Tibial artery (tissue), 4 donors: ENCODE data around the gene ATP8B4.

Experiments used
- DNase-seq, 2 donors: peaks; one replicate each; pipeline ENCODE4 v3.0.0-alpha.2; 2019
- H3K27ac ChIP-seq, 2 donors: fragments of 200-600 bp; sonication (generic) in 1 of 2; 1 replicate in 1 of 2; 2 replicates in 1 of 2; pipeline ENCODE4 v1.5.1; 2018 to 2019; ENCODE audit warnings: mild to moderate bottlenecking in 1 of 2
- H3K27me3 ChIP-seq, 2 donors: fragments of 200-600 bp; sonication (generic) in 1 of 2; one replicate each; pipeline versions ENCODE4 v1.5.1 to v1.6.0; 2016 to 2019
- H3K36me3 ChIP-seq, 3 donors: fragments of 200-600 bp; sonication (generic) in 2 of 3; one replicate each; pipeline ENCODE4 v1.5.1; 2016 to 2019; ENCODE audit warnings: mild to moderate bottlenecking in 2 of 3
- H3K4me1 ChIP-seq, 4 donors: fragments of 200-600 bp; sonication (generic) in 2 of 4; 1 replicate in 3 of 4; 2 replicates in 1 of 4; pipeline ENCODE4 v1.5.1; 2016 to 2019
- H3K4me3 ChIP-seq, 2 donors: fragments of 200-600 bp; sonication (generic) in 1 of 2; 1 replicate in 1 of 2; 2 replicates in 1 of 2; pipeline ENCODE4 v1.5.1; 2018 to 2019; ENCODE audit warnings: mild to moderate bottlenecking in 2 of 2
- H3K9me3 ChIP-seq, 3 donors: fragments of 200-600 bp; sonication (generic) in 1 of 3; one replicate each; pipeline ENCODE4 v1.5.1; 2016 to 2019
- CTCF ChIP-seq, 2 experiments: fragments of 200-600 bp in 1 of 2; fragments of 450-650 bp in 1 of 2; IDR thresholded peaks; one replicate each; pipeline ENCODE4 v1.5.1; 2017 to 2019; ENCODE audit warnings: antibody characterized with exemption in 2 of 2, mild to moderate bottlenecking in 1 of 2, moderate library complexity in 1 of 2
- intact Hi-C: fragments of 100-400 bp; cut with DNase I; formaldehyde crosslinking; loops from one replicate; pipeline ENCODE4 v1.15.0; 2023; ENCODE audit warnings: low total_unique reads

Gene ATP8B4

GRCh38 chr15:49905221-49905620, 213.8 kb downstream of the ATP8B4 start:
- peaks cover 0 to 55% (median 8%) of the 10 kb centered on the region in 4 donors for H3K4me1 ChIP-seq
- H3K4me3 ChIP-seq, result no peak overlapping the region
- no peaks in the 10 kb centered on the region for H3K27me3 ChIP-seq
- H3K9me3 ChIP-seq, result no peaks in the 10 kb centered on the region
- no peak for DNase-seq
- H3K36me3 ChIP-seq, result no peaks in the 10 kb centered on the region
- intact Hi-C loops, result no loop called here
- H3K27ac ChIP-seq, result no peak overlapping the region
- no peak for TF ChIP-seq CTCF (IDR thresholded peaks at IDR 0.05)

- Histone ChIP-seq H3K4me3 (no peak overlapping the region), H3K4me1 (peaks cover 0 to 64% (median 13%) of the 10 kb centered on the region in 4 donors), H3K36me3 (no peaks in the 10 kb centered on the region), H3K27ac (peak overlapping the region; percentile 66 to 68), H3K27me3 (no peaks in the 10 kb centered on the region), H3K9me3 (no peaks in the 10 kb centered on the region)
- no peak for DNase-seq
- intact Hi-C loops, result no loop called here
- no peak for TF ChIP-seq CTCF (IDR thresholded peaks at IDR 0.05)
These were observed 214.7 kb downstream of the ATP8B4 start for GRCh38 chr15:49904296-49904695.

- Histone ChIP-seq H3K9me3 (no peaks in the 10 kb centered on the region), H3K27ac (peak overlapping the region; percentile 66 to 68), H3K36me3 (no peaks in the 10 kb centered on the region), H3K4me3 (no peak overlapping the region), H3K4me1 (peaks cover 0 to 70% (median 13%) of the 10 kb centered on the region in 4 donors), H3K27me3 (no peaks in the 10 kb centered on the region)
- no peak for DNase-seq
- intact Hi-C loops, result no loop called here
- no peak for TF ChIP-seq CTCF (IDR thresholded peaks at IDR 0.05)
These were observed 216.1 kb downstream of the ATP8B4 start for GRCh38 chr15:49902685-49903501.

GRCh38 chr15:49901996-49902684, 216.9 kb downstream of the ATP8B4 start:
- no peaks in the 10 kb centered on the region for H3K36me3 ChIP-seq
- DNase-seq, result no peak
- H3K4me3 ChIP-seq, result no peak overlapping the region
- H3K27me3 ChIP-seq, result no peaks in the 10 kb centered on the region
- peak overlapping the region; percentile 66 to 68 for H3K27ac ChIP-seq
- H3K9me3 ChIP-seq, result no peaks in the 10 kb centered on the region
- intact Hi-C loops, result no loop called here
- TF ChIP-seq CTCF (IDR thresholded peaks at IDR 0.05), result peak; percentile 15 to 30
- H3K4me1 ChIP-seq, result peaks cover 0 to 70% (median 13%) of the 10 kb centered on the region in 4 donors

- TF ChIP-seq CTCF (IDR thresholded peaks at IDR 0.05), result no peak
- intact Hi-C loops, result no loop called here
- DNase-seq, result no peak
- Histone ChIP-seq H3K9me3 (no peaks in the 10 kb centered on the region), H3K36me3 (no peaks in the 10 kb centered on the region), H3K27me3 (no peaks in the 10 kb centered on the region), H3K27ac (peak overlapping the region; percentile 66 to 68), H3K4me1 (peaks cover 0 to 63% (median 13%) of the 10 kb centered on the region in 4 donors), H3K4me3 (no peak overlapping the region)
These were observed 217.7 kb downstream of the ATP8B4 start for GRCh38 chr15:49901321-49901720.
